Renal pelvis (tissue), 12 donors: ENCODE measurements around the gene ZNF669. TPM values are rescaled to one million over a fixed set of nuclear protein-coding genes. Genes with fewer than 3 reads are reported as not detected.
"Not testable (repeated sequence)": the region's sequence is repeated elsewhere in the genome, so short reads cannot be mapped to it uniquely, and the experiment has no call there.

Experiments
- DNase-seq: peaks from one replicate; pipeline ENCODE4 v3.0.0-alpha.2; 2013
- long read RNA-seq, 16 experiments: transcript quantifications; one replicate each; lab custom pipeline, GENCODE V29; 2026
- polyA plus RNA-seq, 3 donors: library from polyadenylated mRNA; unstranded; fragments of 120-200 nt; gene quantifications; one replicate each; pipeline ENCODE4 v1.2.1, GENCODE V29; 2013; ENCODE audit not compliant: insufficient read length in 3 of 3

The ZNF669 gene
- polyA plus RNA-seq: 10 to 100 TPM; 10.9 to 14.1 (median 11.4) TPM
- long read RNA-seq, donor 1, transcript ZNF669-204 (4 exons, 1,718 nt): major isoform, 5 of 5 reads
- long read RNA-seq, donor 1, partial matches to known transcripts: 0 of 5 reads
- long read RNA-seq, donor 1, other reads (novel, unspliced or antisense): 0 of 5 reads
- long read RNA-seq, donor 2, transcript ZNF669-204 (4 exons, 1,718 nt): major isoform, 5 of 6 reads
- long read RNA-seq, donor 2, partial matches to known transcripts: 0 of 6 reads
- long read RNA-seq, donor 2, other reads (novel, unspliced or antisense): 0 of 6 reads
- long read RNA-seq, donor 3, partial matches to known transcripts: 0 of 4 reads
- long read RNA-seq, donor 3, other reads (novel, unspliced or antisense): 0 of 4 reads
- long read RNA-seq, donor 4, transcript ZNF669-204 (4 exons, 1,718 nt): major isoform, 6 of 8 reads
- long read RNA-seq, donor 4, partial matches to known transcripts: 0 of 8 reads
- long read RNA-seq, donor 4, other reads (novel, unspliced or antisense): 0 of 8 reads
- long read RNA-seq, donor 5, partial matches to known transcripts: 0 of 5 reads
- long read RNA-seq, donor 5, other reads (novel, unspliced or antisense): 0 of 5 reads
- long read RNA-seq, donor 6, partial matches to known transcripts: 0 of 4 reads
- long read RNA-seq, donor 6, other reads (novel, unspliced or antisense): 0 of 4 reads
- long read RNA-seq, donor 7, transcript ZNF669-204 (4 exons, 1,718 nt): major isoform, 8 of 10 reads
- long read RNA-seq, donor 7, partial matches to known transcripts: 0 of 10 reads
- long read RNA-seq, donor 7, other reads (novel, unspliced or antisense): 0 of 10 reads
- long read RNA-seq, donor 8, partial matches to known transcripts: 0 of 3 reads
- long read RNA-seq, donor 8, other reads (novel, unspliced or antisense): 0 of 3 reads
- long read RNA-seq, donor 9, transcript ZNF669-204 (4 exons, 1,718 nt): major isoform, 8 of 8 reads
- long read RNA-seq, donor 9, partial matches to known transcripts: 0 of 8 reads
- long read RNA-seq, donor 9, other reads (novel, unspliced or antisense): 0 of 8 reads
- long read RNA-seq, donor 10, transcript ZNF669-204 (4 exons, 1,718 nt): major isoform, 6 of 7 reads
- long read RNA-seq, donor 10, partial matches to known transcripts: 0 of 7 reads
- long read RNA-seq, donor 10, other reads (novel, unspliced or antisense): 0 of 7 reads
- long read RNA-seq, donor 11, partial matches to known transcripts: 0 of 5 reads
- long read RNA-seq, donor 11, other reads (novel, unspliced or antisense): 0 of 5 reads
- long read RNA-seq, donor 12, partial matches to known transcripts: 0 of 5 reads
- long read RNA-seq, donor 12, other reads (novel, unspliced or antisense): 0 of 5 reads
- long read RNA-seq, donor 13, partial matches to known transcripts: 0 of 3 reads
- long read RNA-seq, donor 13, other reads (novel, unspliced or antisense): 0 of 3 reads
- long read RNA-seq, donor 14: 0 reads
- long read RNA-seq, donor 15, partial matches to known transcripts: 0 of 3 reads
- long read RNA-seq, donor 15, other reads (novel, unspliced or antisense): 0 of 3 reads
- long read RNA-seq, donor 16, transcript ZNF669-204 (4 exons, 1,718 nt): major isoform, 6 of 7 reads
- long read RNA-seq, donor 16, partial matches to known transcripts: 0 of 7 reads
- long read RNA-seq, donor 16, other reads (novel, unspliced or antisense): 0 of 7 reads

DNA sequence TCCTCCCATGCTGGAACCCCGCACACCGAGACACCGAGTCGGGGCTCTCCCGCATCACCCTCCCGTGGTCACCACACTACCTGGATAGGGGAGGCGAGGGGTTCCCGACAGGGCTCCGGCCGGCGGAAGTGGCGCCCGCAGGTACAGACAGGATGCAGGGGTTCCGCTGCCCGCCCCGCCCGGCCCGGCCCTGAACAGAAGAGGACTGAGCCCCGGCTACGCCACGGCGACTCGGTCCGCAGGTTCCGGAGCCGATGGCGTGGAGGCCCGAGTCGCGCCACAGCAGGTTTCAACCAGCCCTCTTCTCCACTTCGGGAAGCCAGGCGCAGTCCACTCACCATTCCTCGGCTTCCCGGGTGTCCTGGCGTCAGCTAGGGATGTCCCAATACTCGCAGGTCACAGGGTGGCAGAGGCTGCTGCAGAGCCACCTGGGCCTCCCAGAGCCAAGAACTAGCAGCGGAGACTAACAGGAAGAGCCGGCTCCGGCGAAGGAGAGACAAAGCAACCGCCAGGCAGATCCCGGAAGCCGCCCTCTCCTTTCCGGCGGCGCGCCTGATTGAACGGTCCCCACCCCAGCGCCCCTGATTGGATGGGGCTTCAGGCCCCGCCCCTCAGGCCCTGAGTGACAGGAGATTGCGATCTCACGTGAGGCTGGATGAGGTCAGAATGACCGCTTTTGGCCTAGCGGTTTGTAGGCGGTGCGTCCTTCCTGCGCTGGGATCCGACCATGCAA, at the start of gene ZNF669:
TSS of gene ZNF669 (minus strand) at position 498 of the 733 bp plus-strand sequence. CDS start at position 341, 157 bp downstream.
- DNase-seq: peak; percentile 98

GRCh38 chr1:247147781-247148180, 43.6 kb upstream of the ZNF669 start:
- DNase-seq: no peak

DNA sequence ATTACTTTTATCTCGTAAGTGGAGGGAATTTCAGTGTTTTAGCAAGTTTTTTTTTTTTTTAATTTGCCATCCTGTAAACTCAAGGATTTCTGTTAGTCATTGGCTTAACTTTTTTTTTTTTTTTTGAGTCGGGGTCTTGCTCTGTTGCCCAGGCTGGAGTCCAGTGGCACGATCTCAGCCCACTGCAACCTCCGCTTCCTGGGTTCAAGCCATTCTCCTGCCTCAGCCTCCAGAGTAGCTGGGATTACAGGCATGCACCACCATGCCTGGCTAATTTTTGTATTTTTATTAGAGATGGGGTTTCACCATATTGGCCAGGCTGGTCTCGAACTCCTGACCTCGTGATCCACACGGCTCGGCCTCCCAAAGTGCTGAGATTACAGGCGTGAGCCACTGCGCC, 43.0 kb upstream of the ZNF669 start:
- DNase-seq: not testable (repeated sequence)

- DNase-seq: no peak
Measured at GRCh38 chr1:247146671-247147070, 42.5 kb upstream of the ZNF669 start.

- DNase-seq: no peak
Measured at GRCh38 chr1:247145279-247145678, 41.1 kb upstream of the ZNF669 start.

GRCh38 chr1:247139557-247139956, 35.4 kb upstream of the ZNF669 start:
- not testable (repeated sequence) for DNase-seq

- no peak for DNase-seq
Measured at GRCh38 chr1:247131236-247131635, 27.1 kb upstream of the ZNF669 start.

GRCh38 chr1:247127519-247128282, 23.5 kb upstream of the ZNF669 start:
- DNase-seq: not testable (repeated sequence)

GRCh38 chr1:247126601-247127000, 22.4 kb upstream of the ZNF669 start:
- DNase-seq: not testable (repeated sequence)

DNA sequence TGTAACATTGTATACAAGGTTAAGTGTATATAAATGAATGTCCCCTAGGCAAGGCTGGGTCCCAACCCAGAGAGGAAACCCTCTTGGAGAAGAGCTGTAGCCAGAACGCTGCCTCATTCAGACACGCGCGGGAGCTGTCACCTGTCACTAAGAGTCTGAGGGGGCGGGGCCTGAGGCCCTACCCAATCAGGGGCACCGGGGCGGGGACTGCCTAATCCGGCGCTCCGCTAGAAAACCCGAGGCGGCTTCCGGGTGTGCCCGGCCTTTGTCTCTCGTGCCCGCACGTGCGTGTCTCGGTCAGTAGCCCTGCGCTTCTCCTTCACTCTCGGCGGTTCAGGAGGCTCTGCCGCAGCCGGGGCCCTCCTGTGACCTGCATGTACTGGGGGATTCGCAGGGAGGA, 22.0 kb upstream of the ZNF669 start:
- not testable (repeated sequence) for DNase-seq

DNA sequence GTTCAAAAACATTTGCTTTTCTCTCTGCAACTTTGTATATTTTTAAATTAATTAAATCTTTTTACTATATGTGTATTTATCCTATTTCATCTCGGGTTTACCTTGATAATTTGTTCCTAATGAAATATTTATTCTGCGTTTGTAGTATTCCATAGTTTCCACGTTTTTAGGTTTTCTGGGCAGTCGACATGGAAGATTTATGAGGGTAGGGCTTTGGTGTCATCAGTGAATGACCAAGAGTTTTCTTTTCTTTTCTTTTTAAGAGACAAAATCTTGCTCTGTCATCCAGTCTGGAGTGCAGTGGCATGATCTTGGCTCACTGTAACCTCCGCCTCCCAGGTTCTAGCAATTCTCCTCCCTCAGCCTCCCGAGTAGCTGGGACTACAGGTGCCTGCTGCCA, 17.2 kb upstream of the ZNF669 start:
- DNase-seq: no peak

GRCh38 chr1:247120408-247120668, 16.2 kb upstream of the ZNF669 start:
- not testable (repeated sequence) for DNase-seq

- no peak for DNase-seq
Measured at GRCh38 chr1:247119600-247120407, 15.6 kb upstream of the ZNF669 start.

DNA sequence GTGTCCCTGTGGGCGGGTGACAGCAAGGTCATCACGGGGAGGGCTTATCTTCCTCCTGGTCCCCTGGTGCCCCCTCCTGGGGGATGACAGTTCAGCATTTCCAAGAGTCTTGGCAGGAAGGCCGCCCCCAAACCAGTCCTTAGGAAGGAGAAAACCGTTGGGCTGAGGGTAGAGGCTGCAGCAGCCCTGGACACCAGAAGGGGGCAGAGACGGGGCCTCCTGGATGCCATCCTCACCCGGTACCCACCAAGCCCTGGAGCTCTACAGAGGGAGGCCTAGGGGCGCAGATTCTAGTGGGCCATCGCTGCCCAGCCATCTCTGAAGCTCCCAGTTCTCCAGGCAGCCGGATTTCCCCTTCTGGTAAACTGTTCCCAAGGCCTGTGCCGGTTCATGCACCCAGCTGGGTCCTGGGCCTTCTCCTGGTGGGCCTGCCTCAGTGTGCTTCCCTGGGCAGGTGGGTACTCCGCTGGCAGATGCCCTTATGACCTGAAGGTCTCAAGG, 14.8 kb upstream of the ZNF669 start:
- DNase-seq: no peak

DNA sequence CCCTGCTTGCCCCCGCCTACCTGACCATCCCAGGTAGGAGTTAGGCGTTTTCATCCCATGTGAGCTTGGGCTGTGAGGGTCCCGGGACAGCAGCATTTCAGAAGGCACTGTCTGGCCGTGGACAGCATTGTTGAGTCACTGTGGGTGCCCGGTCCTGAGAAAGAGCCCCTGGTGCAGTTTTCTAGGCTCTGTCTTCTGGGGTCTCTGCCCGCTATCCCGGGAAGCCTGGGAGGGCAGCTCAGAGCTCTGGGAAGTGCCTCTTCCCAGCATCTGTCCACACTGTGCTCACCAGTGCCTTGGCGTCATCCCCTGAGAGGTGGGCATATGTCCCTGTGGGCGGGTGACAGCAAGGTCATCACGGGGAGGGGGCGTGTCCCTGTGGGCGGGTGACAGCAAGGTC, 11.4 kb upstream of the ZNF669 start:
- DNase-seq: no peak

DNA sequence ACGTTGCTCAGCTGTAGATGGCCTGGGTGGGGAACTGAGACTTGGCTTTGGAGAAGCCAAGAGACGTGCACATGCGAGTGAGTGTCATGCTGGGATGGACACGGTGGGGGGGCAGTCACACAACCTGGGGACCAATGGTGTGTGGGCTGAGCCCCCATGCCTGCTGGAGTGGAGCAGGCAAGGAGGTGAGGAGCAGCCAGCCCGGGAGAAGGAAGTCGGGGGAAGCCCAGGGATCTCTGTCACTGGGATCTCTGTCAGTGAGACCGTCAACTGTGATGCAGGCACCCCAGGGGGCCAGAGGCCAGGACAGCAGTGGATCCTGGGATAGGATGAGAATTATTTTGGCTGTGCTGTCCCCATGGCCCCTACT, 11.0 kb upstream of the ZNF669 start:
- no peak for DNase-seq

DNA sequence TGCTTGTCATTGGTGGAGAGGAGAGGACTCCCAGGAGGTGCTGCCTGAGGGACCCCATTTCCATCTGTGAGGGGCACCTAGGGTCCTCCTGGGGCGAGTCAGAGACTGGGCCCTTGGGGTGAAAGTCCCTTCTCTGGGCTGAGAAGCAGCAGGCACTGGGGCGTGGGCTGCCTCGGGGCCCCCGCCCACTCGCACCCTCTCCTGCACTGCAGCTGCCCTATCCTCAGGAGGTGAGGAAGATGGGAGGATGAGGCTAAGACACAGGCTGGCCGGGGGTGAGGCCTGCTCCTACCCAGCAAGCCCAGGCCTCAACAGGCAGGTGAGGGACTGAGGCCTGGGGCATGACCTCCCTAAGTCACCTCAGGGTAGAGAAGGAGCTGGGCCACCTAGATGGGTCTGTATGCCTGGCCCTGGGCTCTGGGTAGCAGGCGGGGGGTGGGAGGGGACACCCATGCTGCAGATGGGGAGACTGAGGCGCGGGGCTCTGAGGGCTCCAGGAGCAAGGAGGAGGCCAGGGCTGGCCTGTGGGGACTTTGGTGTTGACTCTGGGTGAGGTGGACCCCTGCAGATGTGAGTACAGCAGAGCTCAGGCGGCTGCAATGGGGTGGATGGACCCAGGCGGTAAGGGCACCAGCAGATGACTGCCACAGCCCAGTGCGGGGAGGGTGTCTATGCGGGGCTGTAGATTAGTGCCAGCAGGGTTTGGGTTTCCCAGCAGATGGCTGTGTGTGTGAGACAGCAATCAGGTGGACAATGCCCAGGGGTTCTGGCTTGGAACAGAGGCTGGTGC, 10.4 kb upstream of the ZNF669 start:
- no peak for DNase-seq

- no peak for DNase-seq
Measured at GRCh38 chr1:247113733-247114271, 9.6 kb upstream of the ZNF669 start.
